Upper lobe of left lung (tissue), 4 donors: ENCODE measurements around the gene TMEM135.

Experiments
- EP300 ChIP-seq, 4 donors: sonication (generic); formaldehyde crosslinking; IDR thresholded peaks; one replicate each; pipeline ENCODE4 v1.5.1; 2017; ENCODE audit warnings: antibody characterized with exemption in 4 of 4, control low read depth in 2 of 4
- POLR2A ChIP-seq, 4 donors: fragments of 450-650 bp; IDR thresholded peaks; one replicate each; pipeline ENCODE4 v1.5.1; 2016 to 2017; ENCODE audit warnings: antibody characterized with exemption in 4 of 4, mild to moderate bottlenecking in 2 of 4
- POLR2AphosphoS5 ChIP-seq, 2 donors: sonication (generic); formaldehyde crosslinking; IDR thresholded peaks; one replicate each; pipeline ENCODE4 v1.5.1; 2017; ENCODE audit warnings: antibody characterized with exemption in 2 of 2

GRCh38 chr11:87173185-87174039 lies 135.7 kb downstream of the TMEM135 start:
- TF ChIP-seq POLR2A (IDR thresholded peaks at IDR 0.05), result no peak
- no peak for TF ChIP-seq EP300 (IDR thresholded peaks at IDR 0.05)
- no peak for TF ChIP-seq POLR2AphosphoS5 (IDR thresholded peaks at IDR 0.05)
